Measurements from ENCODE around the gene NPEPL1. TPM values are rescaled to one million over a fixed set of nuclear protein-coding genes. Genes with fewer than 3 reads are reported as not detected.
A peak's percentile ranks its signal among the peaks of the same experiment; 100 is the strongest.
"Not testable (repeated sequence)": the region's sequence is repeated elsewhere in the genome, so short reads cannot be mapped to it uniquely, and the experiment has no call there.

Gene NPEPL1
- total RNA-seq, 1 donor from 2014 or later, result 43.2 TPM

- DNase-seq, result no peak
- no peaks in the 10 kb centered on the region for H3K36me3 Mint-ChIP-seq (ENCODE audit: unreplicated experiment)
Measured at GRCh38 chr20:58647162-58647795, 45.3 kb upstream of the NPEPL1 start.

DNA sequence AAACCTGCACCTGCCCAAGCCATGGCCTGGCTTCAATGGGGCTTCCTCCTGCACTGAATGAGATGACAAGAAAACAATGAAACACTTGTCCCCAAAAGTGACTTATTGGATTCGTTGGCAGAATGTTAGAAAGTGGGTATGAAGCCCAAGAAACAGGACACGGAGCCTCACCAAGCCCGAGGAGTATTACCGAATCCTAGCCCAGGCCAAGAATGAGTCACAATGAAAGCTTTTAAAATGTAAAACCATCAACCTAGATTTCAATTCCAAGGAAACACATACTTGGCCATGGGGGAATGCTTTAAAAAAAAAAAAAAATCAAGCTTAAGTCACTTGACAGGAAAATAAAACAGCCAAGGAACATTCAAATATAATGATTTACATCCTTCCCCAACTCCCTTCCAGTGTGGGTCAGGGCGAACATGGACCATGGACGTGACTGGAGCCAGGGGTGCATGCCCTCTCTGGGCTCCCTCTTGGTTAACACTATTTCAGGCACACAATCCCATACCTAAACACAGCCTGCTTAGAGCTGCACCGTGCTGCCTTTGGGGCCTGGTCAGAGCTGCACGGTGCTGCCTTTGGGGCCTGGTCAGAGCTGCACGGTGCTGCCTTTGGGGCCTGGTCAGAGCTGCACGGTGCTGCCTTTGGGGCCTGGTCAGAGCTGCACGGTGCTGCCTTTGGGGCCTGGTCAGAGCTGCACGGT is 44.7 kb upstream of the NPEPL1 start:
- Mint-ChIP-seq H3K4me1 (ENCODE audit: low read depth, unreplicated experiment) (peaks cover 9% of the 10 kb centered on the region), H3K36me3 (ENCODE audit: unreplicated experiment) (no peaks in the 10 kb centered on the region)
- no peak for DNase-seq

More at GRCh38 chr20:58647162-58647795, 45.3 kb upstream of the NPEPL1 start:
- peaks cover 8% of the 10 kb centered on the region for H3K4me1 Mint-ChIP-seq (ENCODE audit: low read depth, unreplicated experiment)
- no peak overlapping the region for H3K4me3 Mint-ChIP-seq (ENCODE audit: unreplicated experiment)
- H3K27me3 Mint-ChIP-seq (ENCODE audit: unreplicated experiment), result peaks cover 6% of the 10 kb centered on the region
- TF ChIP-seq, protein P1, sequence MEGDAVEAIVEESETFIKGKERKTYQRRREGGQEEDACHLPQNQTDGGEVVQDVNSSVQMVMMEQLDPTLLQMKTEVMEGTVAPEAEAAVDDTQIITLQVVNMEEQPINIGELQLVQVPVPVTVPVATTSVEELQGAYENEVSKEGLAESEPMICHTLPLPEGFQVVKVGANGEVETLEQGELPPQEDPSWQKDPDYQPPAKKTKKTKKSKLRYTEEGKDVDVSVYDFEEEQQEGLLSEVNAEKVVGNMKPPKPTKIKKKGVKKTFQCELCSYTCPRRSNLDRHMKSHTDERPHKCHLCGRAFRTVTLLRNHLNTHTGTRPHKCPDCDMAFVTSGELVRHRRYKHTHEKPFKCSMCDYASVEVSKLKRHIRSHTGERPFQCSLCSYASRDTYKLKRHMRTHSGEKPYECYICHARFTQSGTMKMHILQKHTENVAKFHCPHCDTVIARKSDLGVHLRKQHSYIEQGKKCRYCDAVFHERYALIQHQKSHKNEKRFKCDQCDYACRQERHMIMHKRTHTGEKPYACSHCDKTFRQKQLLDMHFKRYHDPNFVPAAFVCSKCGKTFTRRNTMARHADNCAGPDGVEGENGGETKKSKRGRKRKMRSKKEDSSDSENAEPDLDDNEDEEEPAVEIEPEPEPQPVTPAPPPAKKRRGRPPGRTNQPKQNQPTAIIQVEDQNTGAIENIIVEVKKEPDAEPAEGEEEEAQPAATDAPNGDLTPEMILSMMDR (IDR thresholded peaks at IDR 0.05; ENCODE audit: partially characterized antibody, unreplicated experiment), result no peak
- no peak overlapping the region for H3K27ac Mint-ChIP-seq (ENCODE audit: unreplicated experiment)
- H3K9me3 Mint-ChIP-seq (ENCODE audit: unreplicated experiment), result peaks cover 8% of the 10 kb centered on the region

DNA sequence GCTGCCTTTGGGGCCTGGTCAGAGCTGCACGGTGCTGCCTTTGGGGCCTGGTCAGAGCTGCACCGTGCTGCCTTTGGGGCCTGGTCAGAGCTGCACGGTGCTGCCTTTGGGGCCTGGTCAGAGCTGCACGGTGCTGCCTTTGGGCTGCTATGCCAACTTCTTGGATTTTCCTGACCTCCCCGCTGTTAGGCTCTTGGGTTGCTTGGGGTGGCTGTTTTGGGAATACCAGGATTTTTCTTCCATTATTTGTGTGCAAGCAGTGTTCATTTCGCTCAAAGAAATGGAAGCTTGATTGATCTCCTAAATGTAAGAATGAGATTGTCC is 44.1 kb upstream of the NPEPL1 start:
- not testable (repeated sequence) for H3K27me3 Mint-ChIP-seq (ENCODE audit: unreplicated experiment); H3K9me3 Mint-ChIP-seq (ENCODE audit: unreplicated experiment); H3K36me3 Mint-ChIP-seq (ENCODE audit: unreplicated experiment); DNase-seq; H3K27ac Mint-ChIP-seq (ENCODE audit: unreplicated experiment)
- H3K4me1 Mint-ChIP-seq (ENCODE audit: low read depth, unreplicated experiment), result peaks cover 14% of the 10 kb centered on the region
- H3K4me3 Mint-ChIP-seq (ENCODE audit: unreplicated experiment), result peak overlapping the region; percentile 83

More for the DNA sequence above, 44.7 kb upstream of the NPEPL1 start:
- Mint-ChIP-seq H3K27ac (ENCODE audit: unreplicated experiment) (no peak overlapping the region), H3K9me3 (ENCODE audit: unreplicated experiment) (peaks cover 8% of the 10 kb centered on the region), H3K4me3 (ENCODE audit: unreplicated experiment) (no peak overlapping the region), H3K27me3 (ENCODE audit: unreplicated experiment) (peaks cover 6% of the 10 kb centered on the region)
- TF ChIP-seq, protein P1 (IDR thresholded peaks at IDR 0.05; ENCODE audit: partially characterized antibody, unreplicated experiment), result no peak

DNA sequence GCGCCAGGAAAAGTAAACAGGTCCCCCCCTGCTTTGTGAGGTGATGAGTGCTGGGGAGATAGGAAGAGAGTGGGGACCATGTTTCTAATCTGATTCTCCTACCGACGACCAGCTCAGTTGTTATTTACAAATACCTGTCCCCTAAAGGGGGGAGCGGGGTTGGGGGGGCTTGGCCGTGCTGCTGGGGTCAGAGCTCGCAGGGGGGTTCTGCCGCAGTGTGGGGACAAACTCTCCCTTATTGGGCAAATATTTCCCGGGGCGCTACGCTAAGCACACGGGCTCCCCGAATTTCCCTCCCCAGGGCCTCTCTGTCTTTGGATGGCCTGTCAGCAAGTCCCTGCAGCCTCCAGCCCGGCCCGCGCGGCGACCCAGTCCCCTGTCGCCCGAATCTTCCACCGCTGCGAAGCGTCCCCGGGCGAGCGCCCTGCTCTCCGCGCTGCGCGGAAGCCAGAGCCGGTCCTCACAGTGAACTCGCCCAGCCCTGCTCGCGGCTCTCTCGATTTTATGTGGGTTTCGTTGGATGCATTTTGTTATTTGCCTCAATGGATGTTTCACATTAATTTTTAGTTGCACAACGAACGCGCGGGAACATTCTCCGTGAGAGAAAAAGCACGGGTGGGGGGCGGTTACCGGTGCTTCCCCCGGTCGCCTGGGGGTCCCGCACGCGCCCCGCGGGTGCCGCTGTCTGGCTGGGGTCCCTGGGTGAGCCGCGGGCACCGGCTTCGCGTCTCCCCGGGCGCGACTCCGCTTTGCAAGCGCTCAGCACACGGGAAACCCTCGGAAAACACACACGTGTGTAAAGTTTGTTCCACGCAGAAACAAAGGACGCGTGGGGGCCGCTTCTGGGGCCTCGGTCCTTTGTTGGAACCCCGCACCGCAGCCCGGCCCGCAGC is 43.1 kb upstream of the NPEPL1 start:
- peaks cover 5% of the 10 kb centered on the region for H3K9me3 Mint-ChIP-seq (ENCODE audit: unreplicated experiment)
- peaks cover 14% of the 10 kb centered on the region for H3K4me1 Mint-ChIP-seq (ENCODE audit: low read depth, unreplicated experiment)
- peak; percentile 55 for DNase-seq
- no peak overlapping the region for H3K27ac Mint-ChIP-seq (ENCODE audit: unreplicated experiment)
- no peaks in the 10 kb centered on the region for H3K36me3 Mint-ChIP-seq (ENCODE audit: unreplicated experiment)
- TF ChIP-seq, protein P1 (IDR thresholded peaks at IDR 0.05; ENCODE audit: partially characterized antibody, unreplicated experiment), result no peak
- peak overlapping the region; percentile 83 for H3K4me3 Mint-ChIP-seq (ENCODE audit: unreplicated experiment)
- peaks cover 2% of the 10 kb centered on the region for H3K27me3 Mint-ChIP-seq (ENCODE audit: unreplicated experiment)

- H3K27ac Mint-ChIP-seq (ENCODE audit: unreplicated experiment), result no peak overlapping the region
- peaks cover 15% of the 10 kb centered on the region for H3K4me1 Mint-ChIP-seq (ENCODE audit: low read depth, unreplicated experiment)
- no peaks in the 10 kb centered on the region for H3K36me3 Mint-ChIP-seq (ENCODE audit: unreplicated experiment)
- peak overlapping the region; percentile 99 for H3K4me3 Mint-ChIP-seq (ENCODE audit: unreplicated experiment)
- TF ChIP-seq, protein P1 (IDR thresholded peaks at IDR 0.05; ENCODE audit: partially characterized antibody, unreplicated experiment), result no peak
- peak; percentile 31 for DNase-seq
- peaks cover 2% of the 10 kb centered on the region for H3K27me3 Mint-ChIP-seq (ENCODE audit: unreplicated experiment)
- peaks cover 5% of the 10 kb centered on the region for H3K9me3 Mint-ChIP-seq (ENCODE audit: unreplicated experiment)
Measured at GRCh38 chr20:58650181-58650775, 42.3 kb upstream of the NPEPL1 start.
